Fibroblast of lung (primary cell): Measurements from ENCODE around the gene TSNAX. TPM values are rescaled to one million over a fixed set of nuclear protein-coding genes. Genes with fewer than 3 reads are reported as not detected.

Experiments
- DNase-seq, 2 donors: peaks; one replicate each; pipeline versions ENCODE4 v3.0.0 to v3.0.0-alpha.2; 2010; ENCODE audit warnings: low read depth in 2 of 2
- H2AFZ ChIP-seq: 2 replicates; pipeline ENCODE4 v1.5.1; 2012; ENCODE audit warnings: low read length, control low read depth, inconsistent platforms
- H3K27ac ChIP-seq: 2 replicates; pipeline ENCODE4 v1.5.1; 2011; ENCODE audit warnings: low read length, control low read depth; ENCODE audit not compliant: insufficient read depth
- H3K27me3 ChIP-seq: 2 replicates; pipeline ENCODE4 v1.5.1; 2011; ENCODE audit warnings: mild to moderate bottlenecking, low read length; ENCODE audit not compliant: control insufficient read depth, insufficient read depth
- H3K36me3 ChIP-seq: 2 replicates; pipeline ENCODE4 v1.5.1; 2011; ENCODE audit warnings: low read length; ENCODE audit not compliant: control insufficient read depth, insufficient read depth
- H3K4me1 ChIP-seq: 2 replicates; pipeline ENCODE4 v1.5.1; 2011; ENCODE audit warnings: low read length; ENCODE audit not compliant: control insufficient read depth, insufficient read depth; ENCODE audit errors: extremely low read depth
- H3K4me2 ChIP-seq: 2 replicates; pipeline ENCODE4 v1.5.1; 2011; ENCODE audit warnings: low read length, control low read depth; ENCODE audit not compliant: insufficient read depth; ENCODE audit errors: extremely low read depth
- H3K4me3 ChIP-seq, 4 experiments: fragments of 200-600 bp in 1 of 4; sonication (generic) in 1 of 4; replicated peaks in 1 of 4; 2 replicates each; pipeline ENCODE4 v1.5.1; 2011 to 2016; ENCODE audit warnings: low read length in 4 of 4, low read depth in 3 of 4, mild to moderate bottlenecking in 3 of 4, control low read depth in 2 of 4, inconsistent platforms in 1 of 4, mixed read lengths in 1 of 4; ENCODE audit not compliant: insufficient read depth in 1 of 4; ENCODE audit errors: control extremely low read depth in 1 of 4
- H3K79me2 ChIP-seq: 2 replicates; pipeline ENCODE4 v1.5.1; 2012; ENCODE audit warnings: mild to moderate bottlenecking, low read length, inconsistent platforms; ENCODE audit not compliant: control insufficient read depth, insufficient read depth
- H3K9ac ChIP-seq: 2 replicates; pipeline ENCODE4 v1.5.1; 2011; ENCODE audit warnings: mild to moderate bottlenecking, low read length, control low read depth; ENCODE audit not compliant: insufficient read depth
- H3K9me3 ChIP-seq: 2 replicates; pipeline ENCODE4 v1.5.1; 2012; ENCODE audit warnings: low read depth, low read length; ENCODE audit not compliant: control insufficient read depth, insufficient read depth
- H4K20me1 ChIP-seq: 2 replicates; pipeline ENCODE4 v1.5.1; 2011; ENCODE audit warnings: low read length; ENCODE audit not compliant: control insufficient read depth, insufficient read depth; ENCODE audit errors: extremely low read depth
- CTCF ChIP-seq, 2 donors: IDR thresholded peaks in 1 of 2; conservative IDR thresholded peaks in 1 of 2; 1 replicate in 1 of 2; 2 replicates in 1 of 2; pipeline ENCODE4 v1.5.1; 2011 to 2012; ENCODE audit warnings: low read length in 2 of 2, control low read depth in 1 of 2, inconsistent platforms in 1 of 2, low read depth in 1 of 2, mild to moderate bottlenecking in 1 of 2
- EZH2 ChIP-seq: IDR thresholded peaks from 2 replicates; pipeline ENCODE4 v1.5.1; 2012; ENCODE audit warnings: low read length, control low read depth, mild to moderate bottlenecking; ENCODE audit errors: missing control alignments
- polyA plus RNA-seq, 2 donors: library from polyadenylated mRNA; depleted of rRNA in 1 of 2; stranded (reverse) in 1 of 2; unstranded in 1 of 2; fragments of >200 nt; gene quantifications; 2 replicates each; pipeline ENCODE4 v1.2.1, GENCODE V29; 2011 to 2012; ENCODE audit warnings: missing spikeins in 1 of 2
- total RNA-seq: library from RNA; depleted of rRNA; stranded (reverse); fragments of >200 nt; gene quantifications from 2 replicates; pipeline ENCODE4 v1.2.1, GENCODE V29; 2014

TSNAX gene
- total and polyA plus RNA-seq, 2 donors (not counting 1 experiment from before 2014, with no cell fraction given): 30.2 to 46.3 TPM

- TF ChIP-seq CTCF (conservative IDR thresholded peaks at IDR 0.05 in 1 of 2, IDR thresholded peaks at IDR 0.05 in 1 of 2; ENCODE audit: low read depth in 1 of 2, low read length in 2 of 2) (no peak), EZH2 (no peak)
- no peaks in the 10 kb centered on the region for H3K27me3 ChIP-seq
- no peak overlapping the region for H3K4me2 ChIP-seq
- no peak overlapping the region for H2AFZ ChIP-seq
- no peak overlapping the region for H3K4me3 ChIP-seq
- no peak overlapping the region for H3K9ac ChIP-seq
- no peak overlapping the region for H3K27ac ChIP-seq
- H4K20me1 ChIP-seq: no peaks in the 10 kb centered on the region
- no peak for DNase-seq
- H3K4me1 ChIP-seq: no peaks in the 10 kb centered on the region
- H3K79me2 ChIP-seq: no peaks in the 10 kb centered on the region
- H3K9me3 ChIP-seq: no peaks in the 10 kb centered on the region
- no peaks in the 10 kb centered on the region for H3K36me3 ChIP-seq
Measured at GRCh38 chr1:231549733-231550447, 21.4 kb downstream of the TSNAX start.

GRCh38 chr1:231550448-231550781 lies 21.9 kb downstream of the TSNAX start:
- Histone ChIP-seq H4K20me1 (no peaks in the 10 kb centered on the region), H3K79me2 (no peaks in the 10 kb centered on the region), H2AFZ (no peak overlapping the region), H3K9ac (no peak overlapping the region), H3K4me2 (no peak overlapping the region), H3K4me1 (no peaks in the 10 kb centered on the region), H3K27ac (no peak overlapping the region), H3K36me3 (no peaks in the 10 kb centered on the region), H3K4me3 (no peak overlapping the region), H3K27me3 (no peaks in the 10 kb centered on the region), H3K9me3 (no peaks in the 10 kb centered on the region)
- TF ChIP-seq EZH2 (no peak), CTCF (conservative IDR thresholded peaks at IDR 0.05 in 1 of 2, IDR thresholded peaks at IDR 0.05 in 1 of 2; ENCODE audit: low read depth in 1 of 2, low read length in 2 of 2) (peak; percentile 20 to 33)
- no peak for DNase-seq

DNA sequence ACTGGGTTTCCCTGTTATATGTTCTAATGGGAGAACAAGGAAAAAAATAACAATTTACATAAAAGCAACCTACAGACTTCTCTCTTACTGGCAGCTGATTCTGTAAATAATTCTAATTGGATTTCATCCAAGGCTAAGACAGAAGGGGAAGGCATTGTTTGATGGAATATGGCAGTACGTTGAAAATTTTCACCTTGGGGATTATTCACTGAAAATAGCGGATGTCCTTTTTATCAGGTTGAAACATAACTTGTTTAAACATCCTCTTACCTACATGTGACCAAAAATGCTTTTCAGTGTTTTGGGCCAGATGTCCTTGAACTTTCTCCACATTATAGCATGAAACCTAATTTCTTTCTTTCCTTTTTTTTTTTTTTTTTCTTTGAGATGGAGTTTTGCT lies 24.9 kb downstream of the TSNAX start:
- Histone ChIP-seq H4K20me1 (no peaks in the 10 kb centered on the region), H3K9ac (no peak overlapping the region), H3K27me3 (no peaks in the 10 kb centered on the region), H3K4me2 (no peak overlapping the region), H3K27ac (no peak overlapping the region), H2AFZ (no peak overlapping the region), H3K79me2 (no peaks in the 10 kb centered on the region), H3K4me1 (peaks cover 2% of the 10 kb centered on the region), H3K36me3 (no peaks in the 10 kb centered on the region), H3K9me3 (no peaks in the 10 kb centered on the region), H3K4me3 (no peak overlapping the region)
- TF ChIP-seq CTCF (conservative IDR thresholded peaks at IDR 0.05 in 1 of 2, IDR thresholded peaks at IDR 0.05 in 1 of 2; ENCODE audit: low read depth in 1 of 2, low read length in 2 of 2) (no peak), EZH2 (no peak)
- no peak for DNase-seq
